Measurements from ENCODE around the gene GALNT10.

GRCh38 chr5:154284433-154284832, 93.9 kb downstream of the GALNT10 start:
- TF ChIP-seq RARB (CRISPR knock-in tag; IDR thresholded peaks at IDR 0.05) = no peak
- no peak for TF ChIP-seq PATZ1 (CRISPR knock-in tag; IDR thresholded peaks at IDR 0.05; ENCODE audit: borderline replicate concordance)
- no peak for TF ChIP-seq ARNTL (CRISPR knock-in tag; IDR thresholded peaks at IDR 0.05; ENCODE audit: borderline replicate concordance, low read depth)
- TF ChIP-seq ZFP3 (CRISPR knock-in tag; IDR thresholded peaks at IDR 0.05) = no peak
- no peak for TF ChIP-seq CREB5 (CRISPR knock-in tag; IDR thresholded peaks at IDR 0.05; ENCODE audit: low read depth)
- no peak for TF ChIP-seq ESRRG (CRISPR knock-in tag; IDR thresholded peaks at IDR 0.05)
- TF ChIP-seq TOX (CRISPR knock-in tag; IDR thresholded peaks at IDR 0.05; ENCODE audit: borderline replicate concordance) = no peak
